IMR-90 (cell line): ENCODE results near the gene BTBD9.

Source experiments
- BHLHE40 ChIP-seq: fragments of 150-350 bp; IDR thresholded peaks from 2 replicates; pipeline ENCODE4 v1.6.1; 2016; ENCODE audit warnings: mild to moderate bottlenecking, low read depth, low read length
- CEBPB ChIP-seq: IDR thresholded peaks from 2 replicates; pipeline ENCODE4 v1.6.1; 2012; ENCODE audit warnings: low read depth, low read length, improper control_type of control experiment
- FOS ChIP-seq: fragments of 150-350 bp; IDR thresholded peaks from 2 replicates; pipeline ENCODE4 v1.6.1; 2016; ENCODE audit warnings: low read depth, low read length
- MAZ ChIP-seq: IDR thresholded peaks from 2 replicates; pipeline ENCODE4 v1.6.1; 2012; ENCODE audit warnings: low read depth, mild to moderate bottlenecking, low read length, improper control_type of control experiment, moderate library complexity, borderline replicate concordance
- NFE2L2 ChIP-seq: fragments of 150-350 bp; IDR thresholded peaks from 2 replicates; pipeline ENCODE4 v1.6.1; 2016; ENCODE audit warnings: low read depth, mild to moderate bottlenecking, low read length
- POLR2A ChIP-seq: IDR thresholded peaks from 2 replicates; pipeline ENCODE4 v1.6.1; 2012; ENCODE audit warnings: mild to moderate bottlenecking, low read depth, low read length
- RCOR1 ChIP-seq: IDR thresholded peaks from 2 replicates; pipeline ENCODE4 v1.6.1; 2012; ENCODE audit warnings: mild to moderate bottlenecking, low read length, improper control_type of control experiment; ENCODE audit not compliant: insufficient replicate concordance
- RFX5 ChIP-seq: IDR thresholded peaks from 2 replicates; pipeline ENCODE4 v1.8.0; 2012; ENCODE audit warnings: low read depth, mild to moderate bottlenecking, low read length, moderate library complexity
- TF ChIP-seq, protein P1 (sequence below): conservative IDR thresholded peaks from 2 replicates; pipeline ENCODE4 v1.5.1; 2012; ENCODE audit warnings: mild to moderate bottlenecking, low read depth, low read length, improper control_type of control experiment
- TF ChIP-seq, protein P2 (sequence below): fragments of 150-350 bp; IDR thresholded peaks from 2 replicates; pipeline ENCODE4 v1.6.1; 2016; ENCODE audit warnings: low read depth, mild to moderate bottlenecking, low read length, moderate library complexity, borderline replicate concordance
- TF ChIP-seq, protein P3 (sequence below): fragments of 150-350 bp; IDR thresholded peaks from 2 replicates; pipeline ENCODE4 v1.6.1; 2017; ENCODE audit warnings: mild to moderate bottlenecking, antibody characterized with exemption, low read length, low read depth

DNA sequence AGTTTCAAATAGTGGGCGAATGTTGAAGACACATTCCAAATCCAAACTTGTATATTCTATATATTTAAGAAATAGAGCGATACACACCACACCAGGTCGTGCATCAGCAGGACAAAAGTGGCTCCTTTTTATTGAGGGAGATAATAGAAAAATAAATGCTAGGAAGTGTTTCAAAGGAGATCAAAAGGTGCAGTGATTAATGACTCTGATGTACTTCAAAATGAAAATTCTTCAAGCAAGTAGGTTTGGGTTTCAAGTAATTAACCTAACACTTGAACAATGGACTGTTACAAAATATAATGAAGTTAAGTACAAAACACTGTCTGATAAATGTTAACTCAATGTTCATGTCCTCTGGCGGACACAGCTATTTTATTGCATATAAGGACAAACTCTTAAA is 185.9 kb downstream of the BTBD9 start:
- TF ChIP-seq, protein P1, sequence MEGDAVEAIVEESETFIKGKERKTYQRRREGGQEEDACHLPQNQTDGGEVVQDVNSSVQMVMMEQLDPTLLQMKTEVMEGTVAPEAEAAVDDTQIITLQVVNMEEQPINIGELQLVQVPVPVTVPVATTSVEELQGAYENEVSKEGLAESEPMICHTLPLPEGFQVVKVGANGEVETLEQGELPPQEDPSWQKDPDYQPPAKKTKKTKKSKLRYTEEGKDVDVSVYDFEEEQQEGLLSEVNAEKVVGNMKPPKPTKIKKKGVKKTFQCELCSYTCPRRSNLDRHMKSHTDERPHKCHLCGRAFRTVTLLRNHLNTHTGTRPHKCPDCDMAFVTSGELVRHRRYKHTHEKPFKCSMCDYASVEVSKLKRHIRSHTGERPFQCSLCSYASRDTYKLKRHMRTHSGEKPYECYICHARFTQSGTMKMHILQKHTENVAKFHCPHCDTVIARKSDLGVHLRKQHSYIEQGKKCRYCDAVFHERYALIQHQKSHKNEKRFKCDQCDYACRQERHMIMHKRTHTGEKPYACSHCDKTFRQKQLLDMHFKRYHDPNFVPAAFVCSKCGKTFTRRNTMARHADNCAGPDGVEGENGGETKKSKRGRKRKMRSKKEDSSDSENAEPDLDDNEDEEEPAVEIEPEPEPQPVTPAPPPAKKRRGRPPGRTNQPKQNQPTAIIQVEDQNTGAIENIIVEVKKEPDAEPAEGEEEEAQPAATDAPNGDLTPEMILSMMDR, result no peak
- TF ChIP-seq MAZ (no peak), CEBPB (no peak), POLR2A (no peak), NFE2L2 (no peak), BHLHE40 (no peak), FOS (no peak), RFX5 (no peak), RCOR1 (no peak)
- TF ChIP-seq, protein P2, sequence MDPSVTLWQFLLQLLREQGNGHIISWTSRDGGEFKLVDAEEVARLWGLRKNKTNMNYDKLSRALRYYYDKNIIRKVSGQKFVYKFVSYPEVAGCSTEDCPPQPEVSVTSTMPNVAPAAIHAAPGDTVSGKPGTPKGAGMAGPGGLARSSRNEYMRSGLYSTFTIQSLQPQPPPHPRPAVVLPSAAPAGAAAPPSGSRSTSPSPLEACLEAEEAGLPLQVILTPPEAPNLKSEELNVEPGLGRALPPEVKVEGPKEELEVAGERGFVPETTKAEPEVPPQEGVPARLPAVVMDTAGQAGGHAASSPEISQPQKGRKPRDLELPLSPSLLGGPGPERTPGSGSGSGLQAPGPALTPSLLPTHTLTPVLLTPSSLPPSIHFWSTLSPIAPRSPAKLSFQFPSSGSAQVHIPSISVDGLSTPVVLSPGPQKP, result no peak
- TF ChIP-seq, protein P3, sequence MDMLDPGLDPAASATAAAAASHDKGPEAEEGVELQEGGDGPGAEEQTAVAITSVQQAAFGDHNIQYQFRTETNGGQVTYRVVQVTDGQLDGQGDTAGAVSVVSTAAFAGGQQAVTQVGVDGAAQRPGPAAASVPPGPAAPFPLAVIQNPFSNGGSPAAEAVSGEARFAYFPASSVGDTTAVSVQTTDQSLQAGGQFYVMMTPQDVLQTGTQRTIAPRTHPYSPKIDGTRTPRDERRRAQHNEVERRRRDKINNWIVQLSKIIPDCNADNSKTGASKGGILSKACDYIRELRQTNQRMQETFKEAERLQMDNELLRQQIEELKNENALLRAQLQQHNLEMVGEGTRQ, result no peak
